Activated CD4-positive, alpha-beta T cell treated with anti-CD3 and anti-CD28 coated beads, Interleukin-2, amount 50 U/mL, for 1 hour (primary cell): ENCODE measurements around the gene DZIP1L.
"Not testable (repeated sequence)": the region's sequence is repeated elsewhere in the genome, so short reads cannot be mapped to it uniquely, and the experiment has no call there.

Experiments used
- DNase-seq: peaks from one replicate; pipeline ENCODE4 v3.0.0-alpha.2; 2020

Gene DZIP1L

DNA sequence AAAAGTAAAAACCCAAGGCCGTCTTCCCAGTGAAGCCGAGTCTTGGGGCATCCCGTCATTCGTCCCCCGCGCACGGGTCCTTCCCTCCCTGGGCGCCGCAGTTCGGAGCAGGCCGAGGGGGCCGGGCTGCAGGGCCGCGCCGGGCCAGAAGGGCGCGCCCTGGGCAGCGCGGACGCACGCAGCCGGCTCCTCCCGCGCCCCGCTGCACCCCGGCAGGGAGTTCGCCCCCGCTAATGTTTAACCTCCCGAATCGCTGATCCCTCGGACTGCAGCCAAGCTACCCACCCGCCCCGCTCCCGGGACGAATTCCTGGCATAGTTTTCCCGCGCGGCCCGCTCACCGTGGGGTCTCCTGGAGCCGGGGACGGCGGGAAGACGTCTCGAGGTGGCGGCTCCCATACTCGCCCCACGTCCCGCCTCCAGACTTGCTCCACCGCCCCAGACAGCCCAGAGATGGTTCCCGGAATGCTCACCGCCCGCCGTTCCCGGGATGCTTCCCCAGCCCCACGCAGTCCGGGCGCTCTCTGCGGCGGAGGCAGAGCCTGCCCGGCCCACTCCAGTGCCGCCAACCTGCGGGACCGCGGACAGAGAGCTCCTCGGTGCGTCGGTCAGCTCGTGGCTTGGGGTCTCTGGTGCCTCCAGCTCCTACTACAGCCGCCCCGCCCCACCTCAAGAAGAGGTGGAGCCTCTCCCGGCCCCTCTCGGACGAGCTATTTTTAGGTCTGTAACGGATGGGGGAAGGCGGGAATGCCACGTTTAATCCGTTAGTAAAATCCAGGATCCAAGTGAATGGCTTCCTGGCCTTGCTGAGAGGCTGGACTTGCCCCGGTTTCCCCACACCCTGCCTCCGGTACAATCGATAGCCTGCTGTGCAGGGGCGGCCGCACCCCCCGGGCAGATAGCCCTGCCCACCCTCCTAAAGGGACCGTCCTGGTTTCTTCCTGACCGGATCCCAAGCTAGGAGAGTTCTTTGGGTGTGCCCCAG is at the start of gene DZIP1L:
Gene DZIP1L (minus strand): TSS at position 621 of the 984 bp plus-strand sequence. CDS start 11,637 bp downstream, outside the sequence.
- DNase-seq, result peak; percentile 9

- no peak for DNase-seq
Measured at GRCh38 chr3:138165061-138165460, 49.7 kb upstream of the DZIP1L start.

- no peak for DNase-seq
Measured at GRCh38 chr3:138157743-138158142, 42.3 kb upstream of the DZIP1L start.

GRCh38 chr3:138154534-138154933 is 39.1 kb upstream of the DZIP1L start:
- no peak for DNase-seq

GRCh38 chr3:138148503-138148902 is 33.1 kb upstream of the DZIP1L start:
- DNase-seq, result no peak

DNA sequence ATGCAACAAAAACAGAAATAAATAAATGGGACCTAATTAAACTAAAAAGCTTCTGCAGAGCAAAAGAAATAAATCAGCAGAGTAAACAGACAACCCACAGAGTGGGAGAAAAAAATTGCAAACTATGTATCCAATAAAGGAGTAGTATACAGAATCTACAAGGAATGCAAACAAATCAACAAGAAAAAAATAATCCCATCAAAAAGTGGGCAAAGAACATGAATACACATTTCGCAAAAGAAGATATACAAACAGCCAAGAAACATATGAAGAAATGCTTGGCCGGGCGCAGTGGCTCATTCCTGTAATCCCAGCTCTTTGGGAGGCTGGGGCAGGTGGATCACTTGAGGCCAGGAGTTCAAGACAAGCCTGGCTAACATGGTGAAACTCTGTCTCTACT is 26.8 kb upstream of the DZIP1L start:
- not testable (repeated sequence) for DNase-seq

DNA sequence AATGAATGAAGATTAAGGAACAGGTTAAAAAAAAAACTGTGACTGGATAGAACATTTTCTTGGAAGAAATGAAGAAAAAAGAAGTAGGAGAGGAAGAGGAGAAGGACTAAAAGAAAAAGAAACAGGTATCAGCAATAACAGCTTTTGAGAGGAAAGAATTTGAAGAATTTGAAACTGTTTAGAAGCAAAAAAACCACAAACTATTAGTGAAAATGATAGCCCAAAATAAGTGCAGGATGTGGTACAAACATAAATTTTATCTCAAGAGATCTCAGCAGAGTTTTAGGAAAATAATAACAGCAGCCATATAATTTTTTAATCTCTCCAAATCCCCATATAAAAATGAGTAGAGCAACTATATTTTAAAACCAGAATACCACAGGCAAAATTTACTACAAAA is 25.5 kb upstream of the DZIP1L start:
- DNase-seq, result no peak

DNA sequence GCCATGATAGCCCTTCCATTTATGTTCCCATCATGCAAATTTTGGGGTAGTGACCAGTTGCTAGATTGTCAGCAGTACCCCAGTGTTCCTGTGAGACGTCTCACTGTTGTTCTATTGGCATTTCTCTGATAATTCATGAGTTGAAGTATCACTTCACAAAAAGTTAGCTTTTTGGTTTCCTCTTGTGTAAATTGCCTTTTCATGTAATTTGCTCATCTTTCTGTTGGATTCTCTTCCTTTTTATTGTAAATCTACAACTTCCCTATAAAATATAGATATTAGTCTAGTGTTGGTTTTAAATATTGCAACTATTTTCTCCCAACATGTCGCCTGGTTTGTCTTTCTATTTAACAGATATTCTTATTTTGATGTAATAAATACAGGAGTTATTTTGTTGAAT is 24.3 kb upstream of the DZIP1L start:
- no peak for DNase-seq

- no peak for DNase-seq
Measured at GRCh38 chr3:138137861-138138260, 22.5 kb upstream of the DZIP1L start.

GRCh38 chr3:138136201-138136600 is 20.8 kb upstream of the DZIP1L start:
- DNase-seq, result no peak

GRCh38 chr3:138135833-138136194 is 20.4 kb upstream of the DZIP1L start:
- DNase-seq, result no peak

DNA sequence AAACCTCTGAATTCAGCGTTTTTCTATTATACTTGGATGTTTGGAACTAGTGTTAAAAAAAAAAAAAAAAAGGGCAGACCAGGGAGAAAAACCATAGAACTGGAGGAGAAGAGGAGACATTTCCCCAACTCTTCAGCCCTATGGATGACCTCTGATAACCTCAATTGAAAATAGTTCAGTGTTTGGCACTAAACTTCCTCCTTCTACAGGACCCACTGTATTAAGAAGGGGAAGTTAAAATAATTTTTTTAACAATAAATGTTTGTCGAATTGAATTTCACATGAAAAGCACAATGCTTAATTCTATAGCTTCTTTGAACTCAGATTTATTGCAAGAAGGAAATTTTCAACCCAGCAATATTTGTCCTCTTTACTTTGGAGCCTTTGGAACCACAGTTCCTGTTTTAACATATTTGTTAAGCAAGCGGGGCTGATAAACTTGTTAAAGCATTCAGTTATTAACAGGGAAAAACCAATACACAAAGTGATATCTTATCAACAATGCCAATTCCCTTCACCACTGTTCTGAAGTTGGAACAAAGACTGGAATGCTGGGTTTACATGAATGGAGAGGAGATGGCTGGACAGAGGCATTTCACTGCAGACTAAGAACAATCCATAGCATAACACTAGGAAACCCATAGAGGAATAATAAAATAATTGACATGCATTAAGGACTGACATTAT is 19.9 kb upstream of the DZIP1L start:
- DNase-seq, result no peak

GRCh38 chr3:138132239-138132638 is 16.8 kb upstream of the DZIP1L start, which contains the start of gene A4GNT:
Gene A4GNT (minus strand): TSS chr3:138132390. CDS start chr3:138131256, 1,134 bp downstream.
- no peak for DNase-seq

DNA sequence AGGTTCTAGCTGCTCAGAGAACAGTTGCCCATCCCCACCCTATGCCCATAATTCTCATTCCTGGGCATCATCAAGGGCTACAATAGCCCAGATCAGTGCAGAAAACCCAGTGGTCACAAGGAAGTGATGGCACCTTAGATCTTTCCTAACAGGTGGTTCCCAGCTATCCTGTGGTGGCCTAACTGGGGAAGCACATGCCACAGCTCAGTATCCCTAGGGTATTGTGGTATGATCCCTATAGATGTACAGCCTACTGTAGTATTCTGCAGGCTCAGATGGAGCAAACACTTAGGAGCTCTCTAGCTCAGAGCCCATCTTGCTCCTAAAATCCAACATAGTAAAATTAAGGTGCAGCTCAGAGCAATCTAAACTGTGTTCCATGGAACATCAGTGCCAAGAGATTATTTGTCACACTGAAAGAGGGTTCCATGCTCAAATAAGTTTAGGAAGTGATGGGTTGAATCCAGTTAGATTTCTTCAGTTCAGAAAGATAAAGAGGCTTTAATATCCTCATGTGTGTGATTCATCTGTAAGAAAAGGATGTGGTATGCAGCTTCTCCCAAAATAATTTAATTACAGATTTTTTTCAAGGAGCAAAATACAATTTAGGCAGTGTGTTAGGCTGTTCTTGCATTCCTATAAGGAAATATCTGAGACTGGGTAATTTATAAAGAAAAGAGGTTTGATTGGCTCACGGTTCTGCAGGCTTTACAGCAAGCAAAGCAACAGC is 12.4 kb upstream of the DZIP1L start:
- DNase-seq, result no peak

DNA sequence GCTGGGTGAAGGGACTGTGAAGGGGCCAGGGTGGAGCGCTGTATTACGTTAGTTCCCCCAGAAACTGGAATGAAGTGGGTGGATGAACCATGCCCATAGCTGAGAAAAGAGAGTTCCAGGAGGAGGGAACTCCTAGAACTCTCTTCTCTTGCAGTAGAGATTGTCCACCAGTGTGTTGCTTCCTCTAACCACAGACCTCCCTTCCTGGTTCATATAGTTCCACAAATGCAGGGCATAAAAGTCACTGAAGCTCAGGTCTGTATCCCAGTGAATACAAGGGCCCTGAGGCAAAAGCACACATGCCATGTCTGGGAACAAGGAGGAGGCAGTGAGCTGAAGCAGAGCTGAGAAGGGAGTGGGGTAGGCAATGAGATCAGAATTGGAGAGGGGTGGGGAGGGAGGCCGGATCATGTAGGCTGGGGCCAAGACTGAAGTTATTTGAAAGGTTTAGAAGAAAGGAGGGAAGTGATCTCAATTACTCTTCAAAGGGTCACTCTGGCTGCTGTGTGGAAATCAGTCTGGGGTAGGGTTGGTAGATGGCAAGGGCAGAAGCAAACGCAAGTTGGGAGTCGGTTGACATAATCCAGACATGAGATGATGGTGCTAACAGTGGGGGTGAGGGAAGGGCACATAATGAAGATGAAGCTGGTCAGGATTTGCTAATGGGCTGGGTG is 10.3 kb upstream of the DZIP1L start:
- no peak for DNase-seq

DNA sequence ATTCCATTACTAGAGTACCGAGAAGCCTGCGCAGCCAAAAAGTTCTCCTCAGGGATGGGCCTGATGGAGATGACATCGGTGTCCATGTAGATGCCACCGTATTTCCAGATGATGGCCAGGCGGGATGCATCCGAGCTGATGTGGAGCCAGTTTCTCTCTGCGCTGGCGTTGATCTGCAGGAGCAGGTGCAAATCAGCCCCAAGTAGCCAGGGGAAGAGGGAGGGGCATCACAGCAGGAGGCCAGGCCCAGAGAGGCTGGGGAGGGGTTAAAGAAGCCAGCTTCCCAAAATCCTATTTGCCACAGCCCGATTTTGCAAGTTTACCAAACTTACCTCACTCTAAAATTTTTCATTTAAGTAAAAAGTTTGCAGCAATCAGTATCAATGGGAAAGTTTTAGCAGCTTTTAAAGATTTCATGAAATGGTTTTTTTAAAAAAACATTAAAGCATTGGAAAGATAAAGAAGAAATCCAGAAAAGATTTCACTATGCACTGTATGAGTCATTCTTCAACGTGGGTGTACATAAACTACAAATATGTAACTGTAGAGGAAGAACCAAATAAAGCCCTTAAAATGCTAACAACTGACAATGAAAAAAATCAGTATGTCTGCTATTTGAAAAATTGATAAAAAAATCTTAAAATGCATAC is 9.4 kb upstream of the DZIP1L start:
- no peak for DNase-seq

GRCh38 chr3:138124188-138124587 is 8.8 kb upstream of the DZIP1L start:
- DNase-seq, result no peak

- DNase-seq, result no peak
Measured at GRCh38 chr3:138119423-138119766, 4.0 kb upstream of the DZIP1L start.

- peak; percentile 44 for DNase-seq
Measured at GRCh38 chr3:138118612-138119422, 3.4 kb upstream of the DZIP1L start.

GRCh38 chr3:138114431-138114918 is 933 bp downstream of the DZIP1L start:
- no peak for DNase-seq

DNA sequence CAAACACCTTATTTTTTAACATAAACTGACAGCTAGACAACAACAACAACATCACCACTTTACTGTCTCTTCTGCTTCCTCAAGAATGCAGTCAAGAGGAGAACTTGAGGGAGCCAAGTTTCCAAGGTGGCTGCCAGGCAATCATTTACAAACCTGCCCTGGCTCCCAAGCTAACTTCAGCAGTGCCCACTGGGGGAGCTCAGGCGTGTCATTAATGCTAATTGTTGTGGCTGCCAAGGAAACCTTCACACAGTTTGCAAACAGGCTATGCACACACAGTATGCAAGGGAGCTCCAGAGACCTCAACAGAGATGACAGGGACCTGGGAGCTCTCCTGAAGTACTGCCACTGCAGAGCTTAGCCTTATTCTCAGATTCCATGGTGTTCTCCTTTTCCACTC is 2.1 kb downstream of the DZIP1L start:
- no peak for DNase-seq
